HUES6 (cell line): ENCODE measurements around the gene COL6A3.
"Not testable (repeated sequence)": the region's sequence is repeated elsewhere in the genome, so short reads cannot be mapped to it uniquely, and the experiment has no call there.

Experiments used
- H3K27ac ChIP-seq: 2 replicates; pipeline ENCODE4 v1.7.0; 2013; ENCODE audit warnings: low read depth, mild to moderate bottlenecking, low read length, inconsistent platforms
- H3K27me3 ChIP-seq: 2 replicates; pipeline ENCODE4 v1.6.1; 2013; ENCODE audit warnings: low read length; ENCODE audit not compliant: control insufficient read depth, insufficient read depth
- H3K36me3 ChIP-seq: 2 replicates; pipeline ENCODE4 v1.6.1; 2013; ENCODE audit warnings: low read length; ENCODE audit not compliant: control insufficient read depth, insufficient read depth
- H3K4me1 ChIP-seq: 2 replicates; pipeline ENCODE4 v1.6.1; 2013; ENCODE audit warnings: low read length; ENCODE audit not compliant: control insufficient read depth, insufficient read depth
- H3K4me3 ChIP-seq: 2 replicates; pipeline ENCODE4 v1.5.1; 2013; ENCODE audit warnings: low read depth, low read length
- H3K9ac ChIP-seq: one replicate; pipeline ENCODE4 v1.6.1; 2013; ENCODE audit warnings: mild to moderate bottlenecking, low read length
- H3K9me3 ChIP-seq: 2 replicates; pipeline ENCODE4 v1.6.1; 2013; ENCODE audit warnings: low read depth, low read length; ENCODE audit not compliant: control insufficient read depth, insufficient read depth

The COL6A3 gene

DNA sequence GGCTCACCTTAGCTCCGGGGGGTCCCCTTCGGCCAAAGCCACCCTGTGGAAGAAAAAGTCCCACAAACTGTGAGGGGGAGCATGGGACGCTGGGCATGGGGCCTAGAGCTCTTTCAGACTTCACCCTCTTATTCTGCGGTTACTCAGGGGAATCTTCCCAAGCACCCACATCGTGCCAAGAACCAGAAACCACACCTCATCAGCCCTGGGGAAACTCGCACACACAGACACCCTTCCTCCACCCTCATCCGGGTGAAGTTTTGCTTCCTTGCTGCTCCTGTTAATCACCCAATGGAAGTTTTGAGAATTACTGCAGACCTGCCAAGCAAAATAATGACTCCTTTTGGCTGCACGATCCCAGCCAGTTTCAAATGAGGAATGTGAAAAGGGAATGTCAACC lies 59.1 kb downstream of the COL6A3 start:
- Histone ChIP-seq H3K36me3 (no peaks in the 10 kb centered on the region), H3K27me3 (0 out of 2 replicates have a peak, but pooled peaks cover 3% of the 10 kb centered on the region)

DNA sequence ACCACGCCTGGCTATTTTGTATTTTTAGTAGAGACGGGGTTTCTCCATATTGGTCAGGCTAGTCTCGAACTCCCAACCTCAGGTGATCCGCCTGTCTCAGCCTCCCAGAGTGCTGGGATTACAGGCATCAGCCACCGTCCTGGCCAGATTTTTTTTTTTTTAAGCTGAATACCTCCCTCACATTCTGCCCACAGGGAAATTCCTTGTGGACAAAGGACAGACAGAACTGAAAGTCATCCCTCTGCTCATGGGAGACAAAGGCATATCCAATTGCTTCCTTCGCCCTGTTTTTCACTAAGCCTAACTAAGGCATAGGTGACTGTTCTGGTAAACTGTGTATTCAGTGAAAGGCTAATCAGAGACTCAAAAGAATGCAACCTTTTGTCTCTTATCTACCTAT lies 59.8 kb downstream of the COL6A3 start:
- not testable (repeated sequence) for H3K27me3 ChIP-seq, H3K9ac ChIP-seq, H3K27ac ChIP-seq, H3K4me3 ChIP-seq, H3K36me3 ChIP-seq, H3K9me3 ChIP-seq
- peaks cover 19% of the 10 kb centered on the region for H3K4me1 ChIP-seq

More for the DNA sequence above, 59.1 kb downstream of the COL6A3 start:
- H3K9ac ChIP-seq: no peak overlapping the region
- peaks cover 26% of the 10 kb centered on the region for H3K4me1 ChIP-seq
- H3K27ac ChIP-seq: no peak overlapping the region
- H3K4me3 ChIP-seq: no peak overlapping the region
- no peaks in the 10 kb centered on the region for H3K9me3 ChIP-seq

DNA sequence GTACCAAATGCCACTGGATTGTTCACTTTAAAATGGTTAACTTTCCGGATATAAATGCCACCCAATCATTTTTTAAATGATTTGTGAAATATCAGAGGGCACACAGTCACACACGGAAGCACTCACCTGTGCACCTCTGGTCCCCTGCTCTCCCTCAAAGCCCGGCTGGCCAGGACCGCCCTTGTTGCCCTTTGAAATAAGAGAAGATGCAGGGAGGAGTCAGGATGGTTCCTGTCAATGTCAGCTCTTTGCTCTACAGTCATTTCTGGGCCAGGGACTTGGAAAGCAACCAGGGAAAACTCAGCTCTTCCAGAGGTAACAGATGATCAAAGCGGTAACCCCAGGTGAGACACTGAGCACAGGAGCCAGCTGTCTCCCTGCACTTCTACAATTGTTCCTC lies 60.7 kb downstream of the COL6A3 start:
- Histone ChIP-seq H3K27ac (no peak overlapping the region), H3K36me3 (no peaks in the 10 kb centered on the region), H3K9ac (no peak overlapping the region), H3K4me3 (no peak overlapping the region), H3K9me3 (no peaks in the 10 kb centered on the region), H3K4me1 (peaks cover 10% of the 10 kb centered on the region), H3K27me3 (0 out of 2 replicates have a peak, but pooled peaks cover 3% of the 10 kb centered on the region)

DNA sequence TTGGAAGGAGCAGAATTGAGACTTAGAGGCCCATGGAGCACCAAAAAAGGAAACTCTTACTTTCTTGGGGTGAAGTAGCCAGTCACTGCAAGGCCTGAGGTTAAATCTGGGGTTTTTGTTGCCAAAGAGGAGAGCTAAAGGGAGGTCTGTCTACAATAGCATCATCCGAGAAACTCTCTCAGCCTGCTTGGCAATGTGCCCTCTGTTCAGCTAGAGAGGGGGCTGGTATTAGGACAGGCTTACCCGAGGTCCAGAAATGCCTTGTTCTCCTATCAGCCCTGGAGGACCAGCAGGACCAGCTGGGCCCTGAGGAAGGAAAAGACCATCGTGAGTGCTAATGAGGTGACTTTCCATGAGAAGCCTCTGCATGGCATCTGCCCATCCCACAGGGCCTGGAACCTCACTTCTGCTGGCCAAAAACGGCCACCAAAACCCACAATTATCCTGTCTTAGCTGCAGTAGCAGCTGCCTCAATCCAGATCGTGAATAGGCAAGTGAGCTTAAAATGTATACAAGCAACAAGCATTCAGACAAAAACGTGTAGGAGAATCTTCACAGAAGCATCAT lies 61.6 kb downstream of the COL6A3 start:
- Histone ChIP-seq H3K9me3 (no peaks in the 10 kb centered on the region), H3K27me3 (0 out of 2 replicates have a peak, but pooled peaks cover 3% of the 10 kb centered on the region), H3K4me1 (peaks cover 9% of the 10 kb centered on the region), H3K9ac (no peak overlapping the region), H3K36me3 (no peaks in the 10 kb centered on the region), H3K4me3 (no peak overlapping the region), H3K27ac (no peak overlapping the region)

DNA sequence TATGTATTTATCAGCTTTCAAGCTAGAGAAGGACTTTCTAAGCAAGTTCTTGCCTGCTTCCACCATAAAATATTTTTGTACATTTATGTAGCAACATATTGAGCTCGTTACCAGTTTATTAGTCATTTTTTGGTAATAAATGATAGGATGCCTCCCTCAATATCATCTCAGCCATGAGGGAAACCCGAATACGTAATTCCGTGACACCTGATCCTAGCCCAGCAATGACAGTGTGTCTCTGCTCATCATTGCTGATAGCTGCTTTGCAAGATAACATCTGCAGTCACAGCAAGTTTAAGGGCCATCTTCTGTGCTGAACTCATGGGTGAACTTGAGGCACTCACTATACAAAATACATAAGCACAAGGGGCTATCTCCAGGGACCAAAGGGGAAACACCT lies 62.2 kb downstream of the COL6A3 start:
- Histone ChIP-seq H3K27ac (no peak overlapping the region), H3K4me3 (no peak overlapping the region), H3K9ac (no peak overlapping the region), H3K9me3 (no peaks in the 10 kb centered on the region), H3K4me1 (peaks cover 6% of the 10 kb centered on the region), H3K27me3 (0 out of 2 replicates have a peak, but pooled peaks cover 3% of the 10 kb centered on the region), H3K36me3 (no peaks in the 10 kb centered on the region)

DNA sequence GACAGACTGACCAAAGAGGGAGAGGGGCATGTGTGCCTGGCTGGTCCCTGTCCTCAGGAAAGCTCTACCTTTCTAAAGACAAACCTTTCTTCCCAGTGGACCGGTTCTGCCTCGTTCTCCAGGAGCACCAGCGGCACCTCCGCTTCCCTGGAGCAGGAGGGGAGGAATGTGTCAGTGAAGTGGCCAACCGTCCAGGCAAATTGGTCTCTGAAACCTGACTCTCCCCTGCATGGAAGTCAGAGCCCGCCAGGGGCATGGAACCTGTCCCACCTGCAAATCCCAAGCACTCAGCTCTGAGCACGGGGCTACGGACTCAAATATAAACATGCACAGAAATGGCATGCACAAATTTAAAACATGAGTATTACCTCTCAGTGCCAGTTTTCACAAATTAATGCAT lies 62.9 kb downstream of the COL6A3 start:
- H3K9ac ChIP-seq: no peak overlapping the region
- H3K36me3 ChIP-seq: no peaks in the 10 kb centered on the region
- peaks cover 6% of the 10 kb centered on the region for H3K4me1 ChIP-seq
- 0 out of 2 replicates have a peak, but pooled peaks cover 3% of the 10 kb centered on the region for H3K27me3 ChIP-seq
- H3K4me3 ChIP-seq: no peak overlapping the region
- H3K9me3 ChIP-seq: no peaks in the 10 kb centered on the region
- H3K27ac ChIP-seq: no peak overlapping the region

DNA sequence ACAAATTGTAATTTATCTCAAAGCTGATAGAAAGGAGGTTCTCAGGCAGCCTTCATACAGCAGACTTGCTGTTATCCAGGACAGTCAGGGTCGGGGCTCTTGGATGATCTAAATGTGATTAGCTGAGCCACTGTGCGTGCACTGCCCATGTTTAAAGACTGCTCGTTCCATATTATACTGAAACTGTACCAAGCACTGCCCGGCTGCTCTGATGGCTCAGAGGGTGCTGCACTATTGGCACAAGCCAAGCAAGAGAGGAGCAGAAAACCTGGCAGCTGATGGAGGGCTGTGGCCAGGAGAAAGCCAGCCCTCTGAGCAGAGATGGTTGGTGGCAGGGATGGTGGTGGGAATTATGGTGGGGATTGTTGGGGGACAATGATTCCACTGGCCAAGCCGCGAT lies 63.4 kb downstream of the COL6A3 start:
- Histone ChIP-seq H3K27me3 (0 out of 2 replicates have a peak, but pooled peaks cover 3% of the 10 kb centered on the region), H3K4me1 (peaks cover 6% of the 10 kb centered on the region), H3K4me3 (no peak overlapping the region), H3K27ac (no peak overlapping the region), H3K9ac (no peak overlapping the region), H3K9me3 (no peaks in the 10 kb centered on the region), H3K36me3 (no peaks in the 10 kb centered on the region)

DNA sequence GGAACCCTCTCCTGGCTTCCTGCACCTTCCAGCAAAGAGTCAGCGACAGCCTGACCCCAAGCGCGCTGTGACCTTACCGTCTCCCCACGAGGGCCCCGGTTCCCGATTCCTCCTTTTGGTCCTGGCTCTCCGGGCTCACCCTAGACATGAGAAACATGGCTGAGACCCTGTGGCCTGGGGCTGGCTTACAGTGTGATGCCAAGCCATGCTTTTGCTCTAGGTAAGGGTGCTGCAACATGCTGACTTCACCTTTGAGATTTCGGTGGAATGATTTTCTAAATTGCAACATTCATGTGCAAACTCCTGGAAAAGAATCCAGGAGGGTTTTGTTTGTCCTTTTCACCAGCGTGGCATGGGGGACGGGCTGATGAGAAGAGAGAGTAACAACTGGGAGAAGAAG lies 63.9 kb downstream of the COL6A3 start:
- 0 out of 2 replicates have a peak, but pooled peaks cover 3% of the 10 kb centered on the region for H3K27me3 ChIP-seq

DNA sequence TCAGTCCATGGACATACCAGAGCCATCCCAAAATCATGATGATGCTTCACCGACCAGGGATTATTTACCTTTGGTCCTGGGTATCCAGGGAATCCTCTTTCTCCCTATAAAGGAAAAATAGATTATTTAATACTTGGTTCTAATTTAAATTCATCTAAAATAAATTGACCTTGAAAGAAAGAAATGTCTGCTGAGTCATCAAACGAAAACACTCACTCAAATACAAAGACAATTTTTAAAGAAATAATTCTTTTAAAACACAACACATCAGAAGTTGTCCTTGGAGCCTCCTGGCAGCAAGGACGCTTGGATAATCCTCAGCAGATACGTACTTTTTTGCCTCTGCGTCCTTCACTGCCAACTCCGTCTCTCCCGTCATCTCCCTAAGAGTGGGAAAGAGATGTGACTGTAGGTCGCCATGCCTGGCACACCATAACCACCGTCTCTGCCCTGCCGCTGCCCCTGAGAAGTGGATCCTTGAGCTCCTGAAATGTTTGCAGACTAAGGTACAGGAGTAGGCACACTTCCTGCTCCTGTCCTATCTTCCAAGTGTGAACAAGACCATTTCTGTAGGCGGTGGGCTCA lies 65.6 kb downstream of the COL6A3 start:
- Histone ChIP-seq H3K27me3 (0 out of 2 replicates have a peak, but pooled peaks cover 3% of the 10 kb centered on the region), H3K9me3 (no peaks in the 10 kb centered on the region), H3K4me1 (peaks cover 2% of the 10 kb centered on the region), H3K4me3 (no peak overlapping the region), H3K36me3 (no peaks in the 10 kb centered on the region), H3K27ac (no peak overlapping the region), H3K9ac (no peak overlapping the region)

More for the DNA sequence above, 63.9 kb downstream of the COL6A3 start:
- peaks cover 6% of the 10 kb centered on the region for H3K4me1 ChIP-seq
- H3K4me3 ChIP-seq: no peak overlapping the region
- H3K9me3 ChIP-seq: no peaks in the 10 kb centered on the region
- H3K9ac ChIP-seq: no peak overlapping the region
- no peak overlapping the region for H3K27ac ChIP-seq
- no peaks in the 10 kb centered on the region for H3K36me3 ChIP-seq

DNA sequence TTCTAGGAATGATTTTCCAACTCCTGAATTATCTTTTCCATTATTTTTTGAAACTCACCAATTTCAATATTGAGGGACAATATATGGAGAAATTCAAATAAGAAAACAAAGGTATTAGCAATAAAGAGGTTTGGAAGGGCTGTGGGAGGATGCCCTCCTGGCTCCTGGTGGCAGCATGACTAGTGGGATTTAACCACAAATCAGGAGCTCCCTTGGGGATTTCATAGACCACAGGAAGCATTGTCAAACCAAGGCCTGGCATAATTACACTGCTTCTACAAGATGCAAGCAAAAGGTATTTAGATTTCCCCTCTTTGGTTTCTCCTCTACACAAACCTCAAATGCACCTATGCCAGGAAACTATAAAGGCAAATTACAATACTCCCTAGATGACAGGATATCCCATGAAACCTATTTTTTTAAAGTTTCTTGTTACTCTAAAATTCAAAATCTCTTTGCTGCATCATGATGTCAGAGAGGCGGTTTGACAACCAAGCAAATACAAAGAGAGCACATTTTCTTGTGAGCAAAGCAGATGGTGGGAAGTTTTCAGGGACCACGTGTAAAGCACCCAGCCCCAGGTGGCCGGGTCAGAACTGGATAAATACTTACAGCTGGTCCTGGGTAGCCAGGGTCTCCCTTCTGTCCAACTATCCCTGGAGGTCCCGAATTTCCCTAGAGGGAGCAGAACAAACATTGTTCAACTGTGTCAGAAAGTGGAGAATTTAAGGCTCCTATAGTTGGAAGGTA lies 67.9 kb downstream of the COL6A3 start:
- no peaks in the 10 kb centered on the region for H3K4me1 ChIP-seq
- no peaks in the 10 kb centered on the region for H3K9me3 ChIP-seq
- no peak overlapping the region for H3K4me3 ChIP-seq
- H3K27ac ChIP-seq: no peak overlapping the region
- H3K9ac ChIP-seq: no peak overlapping the region
- H3K36me3 ChIP-seq: no peaks in the 10 kb centered on the region
- 0 out of 2 replicates have a peak, but pooled peaks cover 3% of the 10 kb centered on the region for H3K27me3 ChIP-seq

DNA sequence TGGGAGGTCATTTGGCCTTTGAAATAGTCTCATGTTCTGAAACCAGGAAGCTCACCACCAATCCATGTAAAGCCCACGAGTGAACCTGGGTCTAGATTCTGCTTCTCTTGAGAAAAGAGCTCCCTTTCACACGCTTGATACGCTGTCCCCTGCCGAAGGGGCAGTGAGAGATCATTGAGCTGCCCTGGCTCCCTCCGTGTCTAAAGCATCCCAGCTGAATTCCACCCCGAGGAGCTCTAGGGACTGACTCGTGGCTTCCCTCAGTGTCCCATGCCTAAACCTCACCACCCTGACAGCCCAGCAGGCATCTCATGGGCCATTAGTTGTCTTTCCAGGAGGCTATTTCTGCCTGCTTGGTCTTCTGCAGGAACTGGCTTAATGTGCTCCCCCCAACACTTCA lies 68.6 kb downstream of the COL6A3 start:
- H3K27ac ChIP-seq: no peak overlapping the region
- no peaks in the 10 kb centered on the region for H3K36me3 ChIP-seq
- no peak overlapping the region for H3K9ac ChIP-seq
- H3K4me3 ChIP-seq: no peak overlapping the region
- H3K4me1 ChIP-seq: no peaks in the 10 kb centered on the region
- no peaks in the 10 kb centered on the region for H3K9me3 ChIP-seq
- H3K27me3 ChIP-seq: no peaks in the 10 kb centered on the region
